Activated CD4-positive, alpha-beta T cell treated with anti-CD3 and anti-CD28 coated beads for 24 hours (primary cell): Measurements from ENCODE around the gene CAPN15.
"Not testable (repeated sequence)": the region's sequence is repeated elsewhere in the genome, so short reads cannot be mapped to it uniquely, and the experiment has no call there.

Source experiments
- DNase-seq, 2 donors: peaks; one replicate each; pipeline ENCODE4 v3.0.0-alpha.2; 2020; ENCODE audit warnings: low read depth in 2 of 2

The CAPN15 gene

GRCh38 chr16:591892-592517 lies 64.5 kb downstream of the CAPN15 start:
- no peak for DNase-seq

- DNase-seq = no peak
Observed at GRCh38 chr16:592518-593306, 65.2 kb downstream of the CAPN15 start.

GRCh38 chr16:593406-593805 lies 65.9 kb downstream of the CAPN15 start:
- no peak for DNase-seq

- DNase-seq = no peak
Observed at GRCh38 chr16:593807-594206, 66.3 kb downstream of the CAPN15 start.

- DNase-seq = no peak
Observed at GRCh38 chr16:595094-595528, 67.6 kb downstream of the CAPN15 start.

GRCh38 chr16:595942-596735 lies 68.6 kb downstream of the CAPN15 start:
- no peak for DNase-seq

- no peak for DNase-seq
Observed at GRCh38 chr16:596736-597060, 69.2 kb downstream of the CAPN15 start.

- not testable (repeated sequence) for DNase-seq
Observed at GRCh38 chr16:597655-598054, 70.1 kb downstream of the CAPN15 start.

- DNase-seq = no peak
Observed at GRCh38 chr16:598823-599739, 71.6 kb downstream of the CAPN15 start.

GRCh38 chr16:600781-601180 lies 73.3 kb downstream of the CAPN15 start:
- no peak for DNase-seq

- DNase-seq = no peak
Observed at GRCh38 chr16:603933-604332, 76.4 kb downstream of the CAPN15 start.
